ENCODE data around the gene ST6GALNAC4.

GRCh38 chr9:127858041-127858512 lies 58.8 kb downstream of the ST6GALNAC4 start:
- TF ChIP-seq CTCF (IDR thresholded peaks at IDR 0.05) = no peak
- TF ChIP-seq EP300 (IDR thresholded peaks at IDR 0.05) = no peak

Measured in esophagus muscularis mucosa (tissue), 3 donors.